CD1c-positive myeloid dendritic cell (primary cell): ENCODE results near the gene CDK11A.
"Not testable (repeated sequence)": the region's sequence is repeated elsewhere in the genome, so short reads cannot be mapped to it uniquely, and the experiment has no call there.

Experiments used
- DNase-seq: peaks from one replicate; pipeline ENCODE4 v3.0.0-alpha.2; 2016; ENCODE audit errors: extremely low spot score

The CDK11A gene

DNA sequence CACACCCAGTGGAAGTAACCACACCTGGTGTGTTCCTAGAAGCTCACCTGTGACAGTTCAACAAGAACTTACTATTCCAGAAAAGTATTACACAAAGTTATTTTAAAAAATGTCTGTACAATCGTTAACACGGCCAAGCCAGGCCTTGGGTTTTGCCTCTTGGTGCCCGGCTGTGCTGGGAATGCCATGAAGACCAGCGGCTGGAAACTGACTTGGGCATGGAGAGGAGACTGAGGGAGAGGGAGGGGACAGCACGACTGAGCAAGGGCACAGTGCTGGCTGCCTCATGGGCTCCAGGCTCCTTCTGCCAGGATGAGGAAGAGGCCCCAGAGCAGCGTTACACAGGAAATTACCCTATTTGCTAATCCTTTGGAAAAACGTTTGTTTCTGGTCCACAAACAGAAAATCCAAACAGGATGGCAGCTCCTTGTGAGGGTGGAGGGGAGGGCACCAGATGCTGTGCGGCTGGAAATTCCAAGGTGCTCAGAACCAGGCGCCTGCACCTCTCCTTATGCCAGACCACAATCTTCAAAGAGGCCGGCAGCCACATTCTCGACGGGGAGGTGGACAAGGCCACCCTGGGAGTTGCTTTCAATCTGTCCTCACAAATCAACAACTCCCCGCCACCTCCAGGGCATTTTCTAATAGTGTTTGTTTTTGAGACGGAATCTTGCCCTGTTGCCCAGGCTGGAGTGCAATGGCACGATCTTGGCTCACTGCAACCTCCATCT lies 61.2 kb downstream of the CDK11A start:
- DNase-seq: not testable (repeated sequence)

GRCh38 chr1:1662392-1662791 lies 61.8 kb downstream of the CDK11A start:
- DNase-seq: not testable (repeated sequence)

DNA sequence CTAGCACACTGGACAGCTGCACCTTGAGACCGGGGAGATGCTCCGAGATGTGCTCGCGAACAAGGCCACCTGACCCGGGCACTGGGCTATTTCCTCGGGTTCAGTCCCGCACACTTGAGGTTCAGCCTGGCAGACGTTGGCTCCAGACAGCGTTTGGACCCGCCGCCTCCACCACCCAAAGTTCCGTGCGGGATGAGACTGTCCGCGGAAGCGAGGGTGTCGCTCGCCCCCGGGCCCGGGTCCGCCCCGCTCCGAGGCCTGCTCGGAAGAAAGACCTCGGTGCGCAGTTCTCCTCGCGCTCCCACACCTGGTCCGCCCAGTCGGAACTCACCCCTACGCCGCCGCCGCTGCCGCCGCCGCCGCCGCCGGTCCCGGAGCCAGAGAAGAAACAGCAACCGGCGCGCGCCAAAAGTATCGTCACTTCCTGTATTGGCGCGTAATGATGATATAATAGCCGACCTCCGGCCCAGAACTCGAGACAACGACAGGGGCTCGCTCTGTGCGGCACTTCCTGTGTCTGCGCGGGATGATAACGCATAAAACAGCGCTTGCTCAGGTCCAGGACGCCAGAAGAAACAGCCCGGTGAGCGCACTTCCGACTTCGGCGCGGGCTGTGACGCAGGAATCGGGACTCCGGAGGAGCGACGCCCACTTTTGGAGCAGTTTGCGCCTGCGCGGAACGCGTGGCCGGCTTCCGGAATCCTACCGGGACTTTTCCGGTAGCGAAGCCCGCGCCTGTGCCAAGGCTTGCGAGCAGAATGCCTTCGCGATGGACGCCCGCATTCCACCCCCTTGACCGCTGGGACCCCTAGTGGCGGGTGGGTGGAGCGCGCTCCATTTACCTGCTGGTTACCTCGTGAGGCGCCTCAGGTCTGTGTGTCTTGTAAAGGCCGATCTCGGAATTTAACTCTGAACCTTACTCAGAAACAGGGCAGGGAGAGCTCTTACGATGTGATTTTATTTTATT lies 65.3 kb downstream of the CDK11A start, which contains the start of gene CDK11B:
CDK11B (minus strand) TSS at position 422 of the 967 bp plus-strand sequence. CDS start 1,519 bp downstream, outside the sequence.
- DNase-seq: peak; percentile 99
